ENCODE data around the gene GGT7.
A peak's percentile ranks its signal among the peaks of the same experiment; 100 is the strongest.
"Not testable (repeated sequence)": the region's sequence is repeated elsewhere in the genome, so short reads cannot be mapped to it uniquely, and the experiment has no call there.

The GGT7 gene

GRCh38 chr20:34884260-34884659 lies 11.6 kb upstream of the GGT7 start:
- DNase-seq: no peak
- in situ Hi-C loops (cut with MboI; ENCODE audit: low pct_unique_long_range_greater_than_20kb, low sequenced_read_pairs): no loop called here

DNA sequence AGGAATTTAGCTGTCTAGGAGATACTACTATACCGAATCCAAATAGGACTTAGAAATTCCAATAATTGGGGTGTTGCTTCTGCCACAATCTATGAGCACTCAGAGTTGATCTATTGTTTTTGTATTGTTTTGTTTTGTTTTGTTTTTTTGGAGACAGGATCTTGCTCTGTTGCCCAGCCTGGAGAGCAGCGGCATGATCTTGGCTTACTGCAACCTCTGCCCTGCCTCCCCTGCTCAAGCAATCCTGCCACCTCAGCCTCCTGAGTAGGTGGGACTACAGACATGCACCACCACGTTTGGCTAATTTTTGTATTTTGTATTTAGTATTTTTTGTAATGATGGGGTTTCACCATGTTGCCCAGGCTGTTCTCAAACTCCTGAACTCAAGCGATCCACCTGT lies 11.2 kb upstream of the GGT7 start:
- in situ Hi-C loops (cut with MboI; ENCODE audit: low pct_unique_long_range_greater_than_20kb, low sequenced_read_pairs): no loop called here
- no peak for DNase-seq

GRCh38 chr20:34883087-34883688 lies 10.5 kb upstream of the GGT7 start:
- DNase-seq: no peak

DNA sequence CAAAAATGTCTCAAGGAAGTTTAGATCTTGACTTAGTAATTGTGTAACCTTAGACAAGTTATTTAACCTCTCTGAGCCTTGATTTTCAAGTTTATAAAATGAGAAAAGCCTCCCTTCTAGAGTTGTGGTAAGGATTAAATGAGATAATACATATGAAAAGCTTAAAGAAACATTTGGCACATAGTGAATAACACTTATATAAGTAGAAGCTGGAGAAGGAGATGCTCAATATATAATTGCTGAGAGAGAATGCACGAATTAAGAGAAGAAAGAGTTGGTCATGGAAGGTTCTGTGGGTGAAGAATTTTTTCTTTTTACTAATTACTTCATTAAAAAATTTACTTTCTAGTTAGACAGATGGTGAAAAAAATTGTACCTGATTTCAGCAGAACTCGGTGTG lies 9.0 kb upstream of the GGT7 start:
- in situ Hi-C loops (cut with MboI; ENCODE audit: low pct_unique_long_range_greater_than_20kb, low sequenced_read_pairs): no loop called here
- no peak for DNase-seq

More at GRCh38 chr20:34883087-34883688, 10.5 kb upstream of the GGT7 start:
- in situ Hi-C loops (cut with MboI; ENCODE audit: low pct_unique_long_range_greater_than_20kb, low sequenced_read_pairs): no loop called here

DNA sequence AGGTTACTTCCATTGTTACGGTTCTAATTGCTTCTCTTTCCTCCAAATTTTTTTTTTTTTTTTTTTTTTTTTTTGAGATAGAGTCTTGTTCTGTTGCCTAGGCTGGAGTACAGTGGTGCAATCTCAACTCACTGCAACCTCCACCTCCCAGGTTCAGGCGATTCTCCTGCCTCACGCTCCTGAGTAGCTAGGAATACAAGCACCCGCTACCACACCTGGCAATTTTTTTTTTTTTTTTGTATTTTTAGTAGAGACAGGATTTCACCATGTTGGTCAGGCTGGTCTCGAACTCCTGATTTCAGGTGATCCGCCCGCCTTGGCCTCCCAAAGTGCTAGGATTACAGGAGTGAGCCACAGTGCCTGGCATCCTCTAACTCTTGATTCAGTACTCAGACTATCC lies 8.3 kb upstream of the GGT7 start:
- in situ Hi-C loops (cut with MboI; ENCODE audit: low pct_unique_long_range_greater_than_20kb, low sequenced_read_pairs): not testable (repeated sequence)

DNA sequence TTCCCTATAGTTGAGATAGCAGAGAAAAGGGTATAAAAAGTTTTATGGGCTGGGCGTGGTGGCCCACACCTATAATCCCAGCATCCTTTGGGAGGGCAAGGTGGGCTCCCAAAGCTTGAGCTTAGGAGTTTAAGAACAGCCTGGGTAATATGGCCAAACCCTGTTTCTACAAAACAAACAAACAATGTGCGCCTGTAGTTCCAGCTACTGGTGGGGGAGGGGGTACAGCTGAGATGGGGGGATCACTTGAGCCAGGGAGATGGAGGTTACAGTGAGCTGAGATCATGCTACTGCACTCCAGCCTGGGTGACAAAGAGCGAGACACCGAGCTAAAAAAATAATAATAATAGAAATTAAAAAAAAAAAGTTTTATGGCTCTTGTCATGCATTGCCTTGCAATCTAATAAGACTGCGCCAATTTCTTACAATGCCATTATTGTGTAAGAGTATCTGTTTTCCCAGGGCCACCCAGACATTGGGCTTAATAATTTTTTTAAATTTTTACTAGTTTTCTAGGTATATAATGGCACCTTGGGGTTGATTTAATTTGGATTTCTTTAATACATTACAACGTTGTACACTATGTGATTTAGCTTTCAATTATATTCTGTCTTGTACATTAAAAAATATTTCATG lies 7.7 kb upstream of the GGT7 start:
- DNase-seq: no peak
- in situ Hi-C loops (cut with MboI; ENCODE audit: low pct_unique_long_range_greater_than_20kb, low sequenced_read_pairs): no loop called here

More for the DNA sequence above, 8.3 kb upstream of the GGT7 start:
- not testable (repeated sequence) for DNase-seq

DNA sequence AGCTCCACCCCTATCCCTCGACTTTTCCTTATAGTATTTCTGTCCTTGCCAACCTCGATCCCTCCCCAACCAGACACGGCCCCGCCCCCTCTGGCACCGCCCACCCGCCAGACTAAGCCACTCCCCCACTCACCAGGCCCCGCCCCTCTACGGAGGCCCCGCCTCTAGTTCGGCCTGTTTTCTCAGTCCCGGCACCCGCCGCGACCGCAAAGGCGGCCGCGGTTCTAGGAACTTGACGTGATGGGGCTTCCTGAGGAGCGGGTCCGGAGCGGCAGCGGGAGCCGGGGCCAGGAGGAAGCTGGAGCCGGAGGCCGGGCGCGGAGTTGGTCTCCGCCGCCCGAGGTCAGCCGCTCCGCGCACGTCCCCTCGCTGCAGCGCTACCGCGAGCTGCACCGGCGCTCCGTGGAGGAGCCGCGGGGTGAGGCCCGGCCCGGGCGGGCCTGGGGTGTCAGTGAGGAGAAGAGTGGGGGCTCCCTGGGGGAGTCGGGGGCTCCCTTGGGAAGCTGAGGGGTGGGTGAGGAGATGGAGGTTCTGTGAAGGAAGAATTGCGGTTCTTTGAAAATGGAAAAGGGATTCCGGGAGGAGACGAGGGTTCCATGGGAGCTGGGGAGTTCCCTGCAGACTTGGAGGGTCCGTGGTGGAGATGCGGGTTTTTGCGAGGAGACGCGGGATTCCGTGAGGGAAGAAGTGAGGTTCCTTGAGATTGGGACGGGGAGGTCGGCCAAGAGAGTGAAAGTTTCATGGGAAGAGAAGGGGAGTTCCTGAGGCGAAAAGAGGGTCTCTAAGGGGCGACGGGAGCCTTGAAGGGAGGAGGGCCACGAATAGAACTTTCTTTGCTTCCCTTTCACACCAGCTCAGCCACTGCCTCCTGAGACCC lies 4.0 kb upstream of the GGT7 start, which contains the start of gene ACSS2:
TSS of gene ACSS2 (plus strand) at position 207 of the 877 bp plus-strand sequence. CDS start at position 241, 34 bp downstream.
- peak; percentile 32 for DNase-seq
- in situ Hi-C loops (cut with MboI; ENCODE audit: low pct_unique_long_range_greater_than_20kb, low sequenced_read_pairs): no loop called here

- DNase-seq: peak; percentile 98
- in situ Hi-C loops (cut with MboI; ENCODE audit: low pct_unique_long_range_greater_than_20kb, low sequenced_read_pairs): no loop called here
Measured at GRCh38 chr20:34875642-34876405, 3.2 kb upstream of the GGT7 start.

GRCh38 chr20:34874094-34874654 lies 1.5 kb upstream of the GGT7 start:
- in situ Hi-C loops (cut with MboI; ENCODE audit: low pct_unique_long_range_greater_than_20kb, low sequenced_read_pairs): no loop called here
- peak; percentile 93 for DNase-seq

DNA sequence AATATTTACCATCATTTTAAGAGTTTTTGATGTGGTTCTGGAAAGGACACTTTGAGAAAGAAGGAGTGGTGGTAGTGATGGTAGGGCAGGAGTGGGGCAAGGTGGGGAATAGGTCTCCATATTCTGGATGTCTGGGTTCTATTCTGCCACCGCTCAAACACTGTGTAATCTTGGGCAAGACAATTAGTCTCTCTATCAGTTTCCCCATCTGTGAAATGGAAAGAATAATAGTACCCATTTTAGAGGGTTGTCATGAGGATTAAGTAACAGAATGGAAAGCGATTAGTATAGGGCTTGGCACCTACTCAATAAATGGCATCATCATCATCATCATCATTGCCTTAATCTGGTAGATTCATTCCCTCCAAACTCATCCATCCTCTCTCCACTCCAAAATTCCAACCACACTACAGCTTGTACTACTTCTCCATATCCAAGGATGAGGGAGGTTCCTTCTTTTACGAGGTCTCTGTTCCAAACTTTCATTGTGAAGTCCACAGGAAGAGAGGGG lies 982 bp upstream of the GGT7 start:
- DNase-seq: no peak
- in situ Hi-C loops (cut with MboI; ENCODE audit: low pct_unique_long_range_greater_than_20kb, low sequenced_read_pairs): no loop called here

DNA sequence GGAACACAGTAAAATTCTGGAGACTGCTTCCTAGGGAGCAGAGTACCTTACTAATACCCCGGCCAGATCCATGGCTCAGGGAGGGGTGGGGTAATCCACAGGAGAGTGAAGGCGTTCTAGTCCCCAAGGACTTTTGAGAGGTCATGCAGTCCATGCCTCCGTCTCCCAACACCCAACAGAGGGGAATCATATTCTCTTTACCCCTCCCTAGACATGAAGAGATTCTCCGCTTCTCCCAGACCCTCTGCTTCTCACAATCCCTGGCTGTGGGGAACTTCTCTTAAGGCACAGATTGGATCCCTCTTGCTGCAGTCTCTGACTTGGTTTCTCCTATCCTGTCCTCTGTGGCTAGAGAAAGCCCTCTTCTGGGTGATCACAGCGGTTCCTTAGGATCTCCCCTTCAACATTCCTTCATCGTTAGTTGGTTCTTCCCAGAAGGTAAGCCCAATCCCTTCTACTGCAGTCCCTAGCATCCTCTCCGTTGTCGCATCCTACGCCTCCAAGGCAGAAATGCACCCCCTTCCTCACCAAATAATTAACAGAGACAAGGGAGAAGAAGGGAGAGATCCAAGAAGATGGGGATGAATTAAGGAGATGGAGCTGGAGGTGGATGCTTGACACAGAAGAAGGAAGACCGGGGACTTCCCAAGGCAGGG lies 562 bp downstream of the GGT7 start:
- in situ Hi-C loops (cut with MboI; ENCODE audit: low pct_unique_long_range_greater_than_20kb, low sequenced_read_pairs): no loop called here
- no peak for DNase-seq

DNA sequence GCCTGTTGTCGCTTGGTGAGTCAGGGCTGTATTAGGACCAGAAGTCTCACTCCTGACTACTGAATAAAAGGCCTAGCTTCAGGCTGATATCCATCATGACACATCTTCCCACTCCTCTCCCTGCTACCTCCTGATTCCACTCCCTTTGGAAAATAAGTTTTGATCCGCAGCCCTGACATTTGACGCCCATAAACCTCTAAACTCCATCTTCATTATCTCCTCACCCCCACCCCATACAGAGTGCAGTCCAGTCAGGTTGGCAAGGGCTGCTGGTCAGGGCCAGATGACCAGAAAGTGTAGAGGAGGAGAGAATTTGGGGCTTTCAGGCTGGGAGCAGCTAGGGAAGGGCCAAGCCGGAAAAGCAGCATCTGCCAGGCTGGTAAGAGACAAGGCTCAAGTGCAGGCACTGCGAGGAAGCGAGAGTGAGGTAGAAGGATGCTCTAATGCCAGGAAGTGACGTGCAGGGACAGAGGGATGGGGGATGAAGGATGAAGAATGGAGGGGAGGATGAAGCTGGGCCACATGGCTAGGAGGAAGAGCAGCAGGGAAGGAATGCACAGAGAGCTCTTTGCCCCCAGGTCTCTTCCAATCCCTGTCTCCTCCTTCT lies 1.2 kb downstream of the GGT7 start:
- in situ Hi-C loops (cut with MboI; ENCODE audit: low pct_unique_long_range_greater_than_20kb, low sequenced_read_pairs): no loop called here
- DNase-seq: no peak

DNA sequence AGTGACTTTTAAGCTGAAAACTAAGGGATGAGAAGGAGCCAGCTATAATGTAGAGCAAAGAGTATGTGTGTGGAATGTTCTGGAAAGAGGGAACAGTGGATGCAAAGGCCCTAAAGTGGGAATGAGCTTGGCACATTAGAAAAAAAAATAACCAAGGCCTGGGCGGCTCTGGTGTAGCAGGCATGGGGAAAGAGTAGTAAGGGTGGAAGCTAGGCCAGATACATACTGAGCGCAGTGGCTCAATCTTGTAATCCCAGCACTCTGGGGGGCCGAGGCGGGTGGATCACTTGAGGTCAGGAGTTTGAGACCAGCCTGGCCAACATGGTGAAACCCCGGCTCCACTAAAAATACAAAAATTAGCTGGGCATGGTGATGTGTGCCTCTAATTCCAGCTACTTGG lies 8.4 kb downstream of the GGT7 start:
- in situ Hi-C loops (cut with MboI; ENCODE audit: low pct_unique_long_range_greater_than_20kb, low sequenced_read_pairs): no loop called here
- no peak for DNase-seq

DNA sequence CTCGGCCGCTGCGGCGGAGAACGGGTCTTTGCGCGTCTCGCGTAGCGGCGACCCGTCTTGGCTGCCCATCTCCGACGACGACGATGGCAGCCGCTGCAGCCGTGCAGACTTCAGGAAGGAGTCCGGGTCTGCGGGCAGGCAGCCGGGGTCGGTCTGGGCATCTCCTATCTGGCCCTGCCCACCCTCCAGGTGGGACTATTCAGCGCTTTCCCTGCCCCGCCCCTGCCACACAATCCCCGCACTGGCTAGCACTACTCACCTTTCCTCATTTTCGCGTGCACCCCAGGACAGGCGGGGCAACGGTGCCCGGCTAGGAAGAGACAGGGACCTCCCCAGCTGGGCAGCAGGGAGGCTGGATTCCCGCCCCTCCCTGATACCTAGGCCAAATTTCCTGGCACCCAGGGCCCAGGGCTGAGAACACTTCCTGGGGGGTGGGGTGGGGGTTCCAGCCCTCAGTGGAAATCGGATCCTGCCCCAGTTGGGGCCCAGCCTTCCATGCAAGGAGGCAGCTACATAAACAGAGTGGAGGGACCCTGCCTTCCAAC lies 9.2 kb downstream of the GGT7 start:
- in situ Hi-C loops (cut with MboI; ENCODE audit: low pct_unique_long_range_greater_than_20kb, low sequenced_read_pairs): no loop called here
- no peak for DNase-seq

DNA sequence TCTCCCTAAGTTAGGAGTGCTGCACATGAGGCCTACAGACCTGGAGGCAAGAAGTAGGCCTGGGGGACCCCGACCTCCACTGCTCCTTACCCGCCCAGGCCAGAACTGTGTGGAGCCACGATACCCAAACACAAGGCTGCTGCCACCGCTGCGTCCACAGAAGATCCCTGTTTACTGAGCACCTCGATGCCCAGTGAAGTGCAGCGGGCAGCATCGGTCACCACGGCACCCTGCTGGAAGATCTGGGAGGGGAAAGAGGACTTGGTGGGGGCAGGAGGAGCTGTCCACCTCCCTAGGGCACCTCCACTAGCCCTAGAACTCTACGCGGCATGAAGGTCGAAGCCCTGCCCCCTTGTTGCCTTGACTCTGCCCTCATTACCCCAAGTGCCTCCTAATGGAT lies 9.9 kb downstream of the GGT7 start:
- in situ Hi-C loops (cut with MboI; ENCODE audit: low pct_unique_long_range_greater_than_20kb, low sequenced_read_pairs): no loop called here

DNA sequence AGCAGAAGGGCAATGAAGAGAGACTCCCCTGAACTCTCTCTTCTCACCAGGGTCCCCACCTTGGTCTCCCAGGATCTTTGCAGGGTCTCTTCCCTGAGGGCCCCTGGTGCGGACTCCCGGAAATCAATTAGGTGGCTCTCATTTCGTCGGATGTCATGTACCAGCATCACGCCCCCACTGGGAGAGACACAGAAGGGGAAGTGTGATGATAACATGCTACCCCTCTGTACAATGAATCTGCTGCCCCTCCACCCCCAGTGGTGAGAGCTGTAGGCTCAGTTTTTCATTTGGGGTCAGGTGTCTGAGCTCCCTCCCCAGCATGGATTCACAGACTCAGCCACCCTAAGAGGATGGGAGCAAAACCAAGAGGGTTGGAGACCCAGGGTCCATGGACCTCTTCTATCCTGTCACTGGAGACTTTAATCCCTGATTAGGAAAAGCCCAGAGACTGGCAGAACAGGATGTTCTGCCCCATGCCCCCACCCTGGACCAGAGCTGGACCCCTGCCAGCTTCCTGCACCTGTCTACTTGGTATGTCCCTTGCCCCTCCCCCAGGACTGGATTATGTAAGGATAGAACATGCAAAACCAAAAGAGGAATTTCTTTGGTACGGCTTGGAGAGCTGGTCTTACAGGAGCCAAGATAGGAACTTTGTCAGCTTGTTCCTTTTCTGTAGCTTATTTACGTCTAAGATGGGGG lies 11.1 kb downstream of the GGT7 start:
- in situ Hi-C loops (cut with MboI; ENCODE audit: low pct_unique_long_range_greater_than_20kb, low sequenced_read_pairs): no loop called here
- DNase-seq: peak; percentile 31

More for the DNA sequence above, 9.9 kb downstream of the GGT7 start:
- no peak for DNase-seq

DNA sequence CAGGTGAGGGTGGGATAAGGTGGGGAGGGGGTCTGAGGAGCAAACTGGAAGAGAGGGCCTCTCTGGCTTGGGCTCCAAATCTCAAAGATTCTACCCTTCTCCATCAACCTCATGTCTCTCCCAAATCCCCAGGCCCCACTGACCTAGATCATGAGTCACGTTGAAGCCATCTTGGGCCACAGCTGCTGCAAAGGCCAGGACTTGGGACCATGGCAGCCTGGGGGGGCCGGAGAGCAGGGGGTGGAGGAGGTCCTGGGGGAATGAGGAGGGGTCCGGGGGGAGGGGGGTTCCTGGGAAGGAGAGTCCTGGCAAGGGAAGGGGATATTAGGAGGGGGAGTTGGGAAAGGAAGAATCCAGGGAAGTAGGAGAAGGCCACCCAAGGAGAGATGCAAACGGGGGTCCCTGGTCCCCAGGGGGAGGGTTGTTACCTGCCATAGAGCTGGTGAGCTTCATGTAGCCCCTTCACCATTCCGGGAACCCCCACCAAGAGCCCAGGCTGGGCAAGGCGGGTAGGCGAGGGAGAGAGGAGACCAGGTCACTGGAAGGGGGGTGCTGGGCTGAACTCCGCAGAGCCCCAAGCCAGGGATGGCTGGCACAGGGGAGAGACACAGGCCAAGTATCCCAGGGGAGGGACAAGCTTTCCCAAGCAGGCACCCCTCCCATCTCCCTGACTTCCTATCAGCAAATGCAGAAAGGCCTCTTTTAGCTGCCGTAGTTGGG lies 12.7 kb downstream of the GGT7 start:
- DNase-seq: no peak
- in situ Hi-C loops (cut with MboI; ENCODE audit: low pct_unique_long_range_greater_than_20kb, low sequenced_read_pairs): no loop called here
